ENCODE measurements around the gene SIGLEC8.
"Not testable (repeated sequence)": the region's sequence is repeated elsewhere in the genome, so short reads cannot be mapped to it uniquely, and the experiment has no call there.

Gene SIGLEC8

GRCh38 chr19:51472607-51473006 lies 14.4 kb upstream of the SIGLEC8 start:
- DNase-seq, result no peak

- DNase-seq, result no peak
Measured at GRCh38 chr19:51471527-51471926, 13.3 kb upstream of the SIGLEC8 start.

GRCh38 chr19:51470966-51471365 lies 12.7 kb upstream of the SIGLEC8 start:
- no peak for DNase-seq

- DNase-seq, result no peak
Measured at GRCh38 chr19:51469629-51470028, 11.4 kb upstream of the SIGLEC8 start.

GRCh38 chr19:51469162-51469561 lies 10.9 kb upstream of the SIGLEC8 start:
- DNase-seq, result no peak

- DNase-seq, result no peak
Measured at GRCh38 chr19:51468545-51468920, 10.3 kb upstream of the SIGLEC8 start.

GRCh38 chr19:51467864-51468544 lies 9.8 kb upstream of the SIGLEC8 start:
- DNase-seq, result no peak

GRCh38 chr19:51466723-51467122 lies 8.5 kb upstream of the SIGLEC8 start:
- DNase-seq, result no peak

DNA sequence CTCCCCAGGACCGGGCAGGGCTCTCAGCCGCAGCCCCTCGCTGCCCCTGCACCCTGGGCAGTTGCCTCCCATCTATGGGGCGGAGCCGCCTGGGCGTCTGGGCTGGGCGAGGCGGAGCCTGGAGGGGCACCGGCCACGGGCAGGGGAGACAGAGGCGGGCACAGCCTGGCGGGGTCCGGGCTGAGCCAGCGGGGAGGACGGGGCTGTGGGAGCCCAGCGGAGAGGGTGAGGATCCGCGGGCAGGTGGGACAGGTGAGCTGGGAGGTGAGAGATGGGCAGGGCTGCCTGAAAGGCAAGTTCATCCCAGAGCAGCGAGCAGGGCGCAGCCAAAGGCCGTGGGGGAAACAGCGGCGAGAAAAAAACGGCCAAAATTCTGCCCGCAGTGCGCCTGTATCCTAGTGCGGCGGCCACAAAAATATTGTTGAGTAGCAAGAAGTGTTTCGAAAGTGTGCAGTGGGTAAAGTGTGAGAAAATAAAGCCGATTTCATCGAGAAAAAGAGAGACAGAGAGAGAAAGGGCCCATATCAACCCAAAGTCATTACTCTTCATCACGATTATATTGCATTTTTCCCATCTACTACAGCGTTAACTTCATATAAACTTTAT lies 5.8 kb upstream of the SIGLEC8 start:
- not testable (repeated sequence) for DNase-seq

DNA sequence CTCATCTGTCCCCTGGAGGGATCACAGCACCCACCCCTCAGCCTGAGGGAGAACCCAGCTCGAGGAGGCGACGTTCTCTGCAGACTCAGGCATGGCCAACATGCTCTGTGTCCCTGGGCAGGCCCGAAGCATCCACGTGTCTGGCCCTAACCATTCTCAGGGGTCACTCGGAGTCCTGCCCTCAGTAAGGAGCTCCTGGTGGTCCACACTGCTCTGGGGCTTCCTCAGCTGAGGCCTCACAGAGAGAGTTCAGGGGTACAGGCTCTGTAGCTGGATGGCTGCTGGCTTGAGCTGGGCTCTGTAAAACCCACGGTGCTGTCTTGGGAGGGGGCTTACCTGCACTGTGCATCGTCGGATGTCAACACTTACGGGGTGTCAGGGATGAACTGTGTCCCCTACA lies 4.4 kb upstream of the SIGLEC8 start:
- no peak for DNase-seq

DNA sequence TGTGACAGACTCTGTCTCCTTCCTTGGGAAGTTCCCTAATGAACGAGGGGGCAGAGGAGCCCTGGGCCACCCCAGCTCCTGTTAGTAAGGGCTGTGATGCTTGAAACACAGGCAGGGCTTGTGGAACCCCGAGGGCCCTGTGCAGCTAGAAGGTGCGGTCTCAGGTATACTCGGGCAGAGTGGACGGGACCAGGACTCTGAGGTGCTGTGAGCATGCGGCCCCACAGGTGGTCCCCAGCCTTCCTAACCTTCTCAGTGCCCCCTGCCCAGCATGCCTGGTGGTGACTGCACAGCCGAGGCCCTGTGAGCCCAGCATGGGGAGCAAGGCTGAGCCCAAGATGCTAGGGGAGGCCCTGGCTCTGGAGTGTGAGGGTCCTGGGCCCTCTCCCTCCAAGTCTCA lies 4.0 kb upstream of the SIGLEC8 start:
- DNase-seq, result no peak

- no peak for DNase-seq
Measured at GRCh38 chr19:51461723-51462161, 3.5 kb upstream of the SIGLEC8 start.

DNA sequence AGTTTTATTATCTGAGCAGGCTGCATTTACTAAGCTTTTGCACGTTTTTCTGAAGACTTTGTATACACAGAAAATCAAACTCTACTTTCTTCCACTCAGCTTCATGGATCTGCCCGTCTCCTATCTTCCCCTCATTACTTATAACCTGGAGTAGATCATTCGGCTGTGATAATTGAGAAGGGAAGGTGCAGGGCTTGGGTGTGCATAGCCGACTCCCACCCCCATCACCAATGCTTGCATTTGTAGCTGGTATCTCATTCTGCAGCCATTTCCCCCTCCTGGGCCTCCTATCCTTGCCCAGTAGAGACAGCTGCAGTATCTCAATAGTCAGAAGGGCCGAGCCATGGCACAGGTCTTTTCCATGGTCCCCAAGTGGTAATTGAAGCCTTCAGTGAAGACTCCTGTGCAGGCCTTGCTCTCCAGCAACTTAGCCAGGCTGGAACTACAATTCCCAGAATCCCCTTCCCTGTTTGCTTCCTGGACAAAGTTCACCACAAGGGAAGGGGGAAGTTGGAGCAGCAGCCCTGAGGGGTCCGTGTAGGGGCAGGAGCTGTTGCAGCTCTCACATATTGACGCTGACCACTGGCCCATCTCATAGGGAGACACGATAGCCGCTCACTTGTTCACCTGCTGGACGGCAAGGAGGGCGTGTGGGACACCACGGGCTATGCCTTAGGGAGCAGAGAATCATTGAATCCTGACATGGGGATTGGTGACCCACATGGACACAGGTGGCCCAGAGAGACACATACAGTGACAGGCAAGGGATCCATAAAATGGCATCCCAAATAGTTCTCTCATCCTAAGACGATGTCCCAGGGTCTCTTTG lies 2.1 kb upstream of the SIGLEC8 start:
- no peak for DNase-seq

GRCh38 chr19:51458899-51459505 lies 748 bp upstream of the SIGLEC8 start:
- no peak for DNase-seq

GRCh38 chr19:51457351-51458013 lies 772 bp downstream of the SIGLEC8 start:
- no peak for DNase-seq

DNA sequence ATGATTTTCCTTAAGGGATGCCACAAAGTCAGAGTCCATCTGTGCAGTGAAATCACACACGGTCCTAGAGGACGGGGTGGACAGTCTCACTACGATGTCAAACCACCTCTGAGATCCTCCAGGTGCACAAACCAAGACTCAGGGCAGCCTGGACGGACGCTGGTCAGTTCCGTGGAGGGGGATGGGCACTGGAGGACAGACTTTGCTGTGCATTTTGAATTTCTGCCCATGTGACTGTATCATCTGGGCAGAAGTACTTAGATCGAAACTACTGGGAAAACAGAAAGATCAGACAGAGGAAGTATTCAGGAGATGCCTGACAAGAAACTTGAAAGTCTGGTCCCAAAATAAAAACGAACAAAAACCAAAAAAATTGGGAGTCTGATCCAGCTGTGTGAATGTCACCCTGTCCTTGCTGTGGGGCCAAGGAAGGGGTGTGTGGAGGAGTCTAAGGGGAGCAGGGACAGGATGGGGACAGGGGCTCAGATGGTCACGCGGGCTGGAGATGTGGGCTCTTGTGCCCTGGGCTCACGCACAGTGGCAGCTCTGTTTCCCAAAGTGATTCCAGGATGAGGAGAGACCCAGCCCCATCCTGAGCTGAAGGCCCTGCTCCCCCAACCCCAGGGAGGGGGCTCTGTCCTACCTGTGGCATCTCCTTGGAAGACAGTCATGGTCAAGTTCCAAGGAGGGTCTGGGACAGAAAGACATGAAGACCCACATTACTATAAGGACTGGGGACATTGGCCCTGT lies 1.5 kb downstream of the SIGLEC8 start:
- no peak for DNase-seq

DNA sequence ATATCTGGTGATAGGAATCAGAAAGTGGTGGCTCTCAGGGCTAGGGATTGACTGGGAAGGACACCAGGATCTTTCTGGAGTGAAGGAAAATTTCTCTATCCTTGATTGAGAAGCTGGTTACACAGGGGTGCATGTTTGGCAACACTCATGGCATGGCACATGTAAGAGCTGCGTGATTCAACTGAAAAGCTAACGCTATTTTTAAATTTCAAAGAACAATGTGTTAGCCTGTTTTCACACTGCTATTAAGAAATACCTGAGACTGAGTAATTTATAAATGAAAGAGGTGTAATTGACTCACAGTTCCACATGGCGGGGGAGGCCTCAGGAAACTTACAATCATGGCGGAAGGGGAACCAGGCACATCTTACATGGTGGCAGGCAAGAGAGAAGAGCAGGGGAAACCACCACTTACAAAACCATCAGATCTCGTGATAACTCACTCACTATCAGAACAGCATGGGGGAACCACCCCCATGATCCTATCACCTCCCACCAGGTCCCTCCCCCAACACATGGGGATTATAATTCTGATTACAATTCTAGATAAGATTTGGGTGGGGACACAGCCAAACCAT lies 7.4 kb downstream of the SIGLEC8 start:
- DNase-seq, result no peak

GRCh38 chr19:51448411-51449016 lies 9.7 kb downstream of the SIGLEC8 start:
- DNase-seq, result peak; percentile 10

DNA sequence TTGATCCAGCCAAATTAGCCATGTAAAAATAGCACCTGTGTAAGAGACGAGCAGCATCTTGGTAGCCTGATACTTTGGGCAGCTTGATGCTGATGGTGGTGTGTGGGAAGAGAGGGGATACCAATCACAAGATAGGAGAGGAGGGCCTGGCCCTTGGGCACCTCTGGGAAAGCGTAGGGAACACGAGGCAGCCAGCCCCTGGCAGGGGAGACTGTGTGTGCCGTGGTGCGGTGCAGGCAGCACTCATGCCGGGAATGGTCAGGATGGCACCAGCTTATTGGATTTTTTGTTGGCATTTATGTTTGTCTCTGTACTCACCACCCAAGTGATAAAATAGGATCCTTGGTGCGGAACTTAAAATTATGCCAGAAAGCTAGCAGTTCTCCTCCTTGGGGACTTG lies 10.2 kb downstream of the SIGLEC8 start:
- no peak for DNase-seq

DNA sequence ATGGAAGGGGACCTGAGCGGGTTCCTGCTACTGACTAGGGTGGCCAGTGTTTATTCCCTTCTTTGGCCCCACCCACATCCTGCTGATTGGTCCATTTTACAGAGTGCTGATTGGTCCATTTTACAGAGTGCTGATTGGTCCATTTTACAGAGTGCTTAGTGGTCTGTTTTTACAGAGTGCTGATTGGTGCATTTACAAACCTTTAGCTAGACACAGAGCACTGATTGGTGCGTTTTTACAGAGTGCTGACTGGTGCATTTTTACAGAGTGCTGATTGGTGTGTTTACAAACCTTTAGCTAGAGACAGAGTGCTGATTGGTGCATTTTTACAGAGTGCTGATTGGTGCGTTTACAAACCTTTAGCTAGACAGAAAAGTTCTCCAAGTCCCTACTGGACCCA lies 10.7 kb downstream of the SIGLEC8 start:
- not testable (repeated sequence) for DNase-seq
